ENCODE results near the gene BIRC6. TPM values are rescaled to one million over a fixed set of nuclear protein-coding genes. Genes with fewer than 3 reads are reported as not detected.

BIRC6 gene, protein sequence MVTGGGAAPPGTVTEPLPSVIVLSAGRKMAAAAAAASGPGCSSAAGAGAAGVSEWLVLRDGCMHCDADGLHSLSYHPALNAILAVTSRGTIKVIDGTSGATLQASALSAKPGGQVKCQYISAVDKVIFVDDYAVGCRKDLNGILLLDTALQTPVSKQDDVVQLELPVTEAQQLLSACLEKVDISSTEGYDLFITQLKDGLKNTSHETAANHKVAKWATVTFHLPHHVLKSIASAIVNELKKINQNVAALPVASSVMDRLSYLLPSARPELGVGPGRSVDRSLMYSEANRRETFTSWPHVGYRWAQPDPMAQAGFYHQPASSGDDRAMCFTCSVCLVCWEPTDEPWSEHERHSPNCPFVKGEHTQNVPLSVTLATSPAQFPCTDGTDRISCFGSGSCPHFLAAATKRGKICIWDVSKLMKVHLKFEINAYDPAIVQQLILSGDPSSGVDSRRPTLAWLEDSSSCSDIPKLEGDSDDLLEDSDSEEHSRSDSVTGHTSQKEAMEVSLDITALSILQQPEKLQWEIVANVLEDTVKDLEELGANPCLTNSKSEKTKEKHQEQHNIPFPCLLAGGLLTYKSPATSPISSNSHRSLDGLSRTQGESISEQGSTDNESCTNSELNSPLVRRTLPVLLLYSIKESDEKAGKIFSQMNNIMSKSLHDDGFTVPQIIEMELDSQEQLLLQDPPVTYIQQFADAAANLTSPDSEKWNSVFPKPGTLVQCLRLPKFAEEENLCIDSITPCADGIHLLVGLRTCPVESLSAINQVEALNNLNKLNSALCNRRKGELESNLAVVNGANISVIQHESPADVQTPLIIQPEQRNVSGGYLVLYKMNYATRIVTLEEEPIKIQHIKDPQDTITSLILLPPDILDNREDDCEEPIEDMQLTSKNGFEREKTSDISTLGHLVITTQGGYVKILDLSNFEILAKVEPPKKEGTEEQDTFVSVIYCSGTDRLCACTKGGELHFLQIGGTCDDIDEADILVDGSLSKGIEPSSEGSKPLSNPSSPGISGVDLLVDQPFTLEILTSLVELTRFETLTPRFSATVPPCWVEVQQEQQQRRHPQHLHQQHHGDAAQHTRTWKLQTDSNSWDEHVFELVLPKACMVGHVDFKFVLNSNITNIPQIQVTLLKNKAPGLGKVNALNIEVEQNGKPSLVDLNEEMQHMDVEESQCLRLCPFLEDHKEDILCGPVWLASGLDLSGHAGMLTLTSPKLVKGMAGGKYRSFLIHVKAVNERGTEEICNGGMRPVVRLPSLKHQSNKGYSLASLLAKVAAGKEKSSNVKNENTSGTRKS (N-terminal part only)
- total RNA-seq (2014; rRNA removed; shearing (Covaris generic)) = 81.2 and 117 TPM in 2 replicates
- 123 and 125 TPM in 2 replicates for total RNA-seq (2022)
- percentile 93 among the genes with signal in this experiment for Bru-seq, nascent RNA
- BruChase-seq, experiment 1, labeled RNA remaining after a 6-hour chase = percentile 90 among the genes with signal in this experiment
- BruChase-seq, experiment 2, labeled RNA remaining after a 2-hour chase = percentile 91 among the genes with signal in this experiment
- long read RNA-seq, partial matches to known transcripts = 18 of 24 reads
- long read RNA-seq, other reads (novel, unspliced or antisense) = 6 of 24 reads

- intact Hi-C loops (cut with micrococcal nuclease; ENCODE audit: unreplicated experiment) = loop anchor here (2.0 to 5.0 kb wide), 2 partner anchors 79 to 272 kb away; partner anchors contain the start of genes TTC27 and YIPF4
- H3K9me3 ChIP-seq (ENCODE audit: low read length) = no peaks in the 10 kb centered on the region; the same call in 1 of the 2 replicates
- BruUV-seq (replicated peaks) = no TSS peak
- H3K27ac ChIP-seq (ENCODE audit: low read depth, low read length, poor library complexity, severe bottlenecking) = peak within 1 kb of the TSS; percentile 85
- CTCF ChIA-PET (ENCODE audit: unreplicated experiment) = no interaction called here
- peaks cover 32% of the 10 kb centered on the region for H3K4me1 ChIP-seq (ENCODE audit: insufficient read depth, low read length, poor library complexity, severe bottlenecking)
- peaks cover 32% of the 10 kb centered on the region for H3K36me3 ChIP-seq (ENCODE audit: insufficient read depth, low read length)
- peaks cover 21% of the 10 kb centered on the region for H4K20me1 ChIP-seq (ENCODE audit: insufficient read depth, low read length)
- H2AFZ ChIP-seq (ENCODE audit: low read length) = peak within 1 kb of the TSS; percentile 92
- H3K79me2 ChIP-seq (ENCODE audit: insufficient read depth, low read depth, low read length) = peaks cover 45% of the 10 kb centered on the region
- POLR2A ChIA-PET = interaction anchor here (0.5 to 0.6 kb wide), 3 partner anchors 66 to 327 kb away, joined by 3 to 4 read pairs (median 3); no protein-coding TSS in a partner anchor
- peak; percentile 96 for DNase-seq (ENCODE audit: low spot score)
- no peak for TF ChIP-seq EZH2phosphoT487 (IDR thresholded peaks at IDR 0.05; ENCODE audit: borderline replicate concordance, low read depth, low read length)
- TF ChIP-seq, protein P1, sequence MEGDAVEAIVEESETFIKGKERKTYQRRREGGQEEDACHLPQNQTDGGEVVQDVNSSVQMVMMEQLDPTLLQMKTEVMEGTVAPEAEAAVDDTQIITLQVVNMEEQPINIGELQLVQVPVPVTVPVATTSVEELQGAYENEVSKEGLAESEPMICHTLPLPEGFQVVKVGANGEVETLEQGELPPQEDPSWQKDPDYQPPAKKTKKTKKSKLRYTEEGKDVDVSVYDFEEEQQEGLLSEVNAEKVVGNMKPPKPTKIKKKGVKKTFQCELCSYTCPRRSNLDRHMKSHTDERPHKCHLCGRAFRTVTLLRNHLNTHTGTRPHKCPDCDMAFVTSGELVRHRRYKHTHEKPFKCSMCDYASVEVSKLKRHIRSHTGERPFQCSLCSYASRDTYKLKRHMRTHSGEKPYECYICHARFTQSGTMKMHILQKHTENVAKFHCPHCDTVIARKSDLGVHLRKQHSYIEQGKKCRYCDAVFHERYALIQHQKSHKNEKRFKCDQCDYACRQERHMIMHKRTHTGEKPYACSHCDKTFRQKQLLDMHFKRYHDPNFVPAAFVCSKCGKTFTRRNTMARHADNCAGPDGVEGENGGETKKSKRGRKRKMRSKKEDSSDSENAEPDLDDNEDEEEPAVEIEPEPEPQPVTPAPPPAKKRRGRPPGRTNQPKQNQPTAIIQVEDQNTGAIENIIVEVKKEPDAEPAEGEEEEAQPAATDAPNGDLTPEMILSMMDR (conservative IDR thresholded peaks at IDR 0.05; ENCODE audit: low read length) = no peak
- H3K9me2 ChIP-seq (ENCODE audit: insufficient read depth, low read length) = no peaks in the 10 kb centered on the region
- peak within 1 kb of the TSS; percentile 83 for H3K4me2 ChIP-seq (ENCODE audit: low read length)
- H3K4me3 ChIP-seq (ENCODE audit: low read depth, low read length, poor library complexity, severe bottlenecking) = peak within 1 kb of the TSS; percentile 100
Measured at GRCh38 chr2:32356681-32357317, at the start of gene BIRC6. TSS of gene BIRC6 (plus strand) at chr2:32357023. CDS start at chr2:32357162, 139 bp downstream.

DNA sequence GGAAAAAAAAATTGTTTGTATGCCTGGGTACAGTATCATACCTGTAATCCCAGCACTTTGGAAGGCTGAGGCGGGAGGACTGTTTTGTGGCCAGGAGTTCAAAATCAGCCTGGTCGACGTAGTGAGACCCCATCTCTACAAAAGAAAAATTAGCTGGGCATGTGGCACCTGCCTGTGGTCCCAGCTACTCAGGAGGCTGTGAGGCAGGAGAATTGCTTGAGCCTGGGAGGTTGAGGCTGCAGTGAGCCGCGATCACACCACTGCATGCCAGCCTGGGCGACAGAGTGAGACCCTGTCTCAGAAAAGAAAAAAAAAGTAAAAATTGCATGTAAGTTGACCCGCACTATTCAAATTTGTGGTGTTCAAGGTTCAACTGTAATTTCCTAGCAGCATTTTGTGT lies 46.2 kb upstream of the BIRC6 start:
- Histone ChIP-seq H4K20me1 (ENCODE audit: insufficient read depth, low read length) (no peaks in the 10 kb centered on the region), H3K9me3 (ENCODE audit: low read length) (no peaks in the 10 kb centered on the region), H3K27ac (ENCODE audit: low read depth, low read length, poor library complexity, severe bottlenecking) (no peak overlapping the region), H3K9me2 (ENCODE audit: insufficient read depth, low read length) (no peaks in the 10 kb centered on the region), H2AFZ (ENCODE audit: low read length) (no peak overlapping the region), H3K4me3 (ENCODE audit: low read depth, low read length, poor library complexity, severe bottlenecking) (no peak overlapping the region), H3K4me2 (ENCODE audit: low read length) (no peak overlapping the region), H3K4me1 (ENCODE audit: insufficient read depth, low read length, poor library complexity, severe bottlenecking) (no peaks in the 10 kb centered on the region), H3K79me2 (ENCODE audit: insufficient read depth, low read depth, low read length) (no peaks in the 10 kb centered on the region), H3K36me3 (ENCODE audit: insufficient read depth, low read length) (peaks cover 9% of the 10 kb centered on the region; the same call in 1 of the 2 replicates)
- BruUV-seq (replicated peaks) = no TSS peak
- no peak for DNase-seq (ENCODE audit: low spot score)
- POLR2A ChIA-PET = no interaction called here
- intact Hi-C loops (cut with micrococcal nuclease; ENCODE audit: unreplicated experiment) = no loop called here
- TF ChIP-seq, protein P1 (conservative IDR thresholded peaks at IDR 0.05; ENCODE audit: low read length) = no peak
- TF ChIP-seq EZH2phosphoT487 (IDR thresholded peaks at IDR 0.05; ENCODE audit: borderline replicate concordance, low read depth, low read length) = no peak
- CTCF ChIA-PET (ENCODE audit: unreplicated experiment) = no interaction called here
